Activated T-cell treated with anti-CD3 and anti-CD28 coated beads, Interleukin-2, amount 50 U/mL, for 1 hour (primary cell): ENCODE results near the gene TUBA3E.
A peak's percentile ranks its signal among the peaks of the same experiment; 100 is the strongest.
"Not testable (repeated sequence)": the region's sequence is repeated elsewhere in the genome, so short reads cannot be mapped to it uniquely, and the experiment has no call there.

Source experiments
- DNase-seq: peaks from one replicate; pipeline ENCODE4 v3.0.0-alpha.2; 2020

The TUBA3E gene

GRCh38 chr2:130190237-130190636, 8.0 kb downstream of the TUBA3E start:
- no peak for DNase-seq

- not testable (repeated sequence) for DNase-seq
These were observed 9.3 kb downstream of the TUBA3E start for GRCh38 chr2:130188958-130189357.

GRCh38 chr2:130187859-130188792, 10.1 kb downstream of the TUBA3E start:
- not testable (repeated sequence) for DNase-seq

DNA sequence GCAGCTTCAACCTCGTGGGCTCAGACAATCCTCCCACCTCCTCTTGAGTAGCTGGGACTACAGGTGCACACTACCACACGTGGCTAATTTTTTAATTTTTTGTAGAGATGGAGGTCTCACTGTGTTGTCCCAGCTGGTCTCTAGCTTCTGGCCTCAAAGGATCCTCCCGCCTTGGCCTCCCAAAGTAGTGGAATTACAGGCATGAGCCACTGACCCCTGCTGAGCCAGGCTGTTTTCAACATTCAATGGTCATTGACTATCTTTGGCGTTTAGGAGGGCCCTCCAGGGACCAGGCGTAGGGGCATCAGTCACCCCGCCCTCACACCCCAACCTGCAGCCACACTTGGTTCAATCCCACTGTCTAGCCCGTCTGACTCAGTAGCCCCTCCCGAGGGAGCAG, 11.0 kb downstream of the TUBA3E start:
- DNase-seq, result no peak

- DNase-seq, result no peak
These were observed 11.8 kb downstream of the TUBA3E start for GRCh38 chr2:130186391-130186790.

DNA sequence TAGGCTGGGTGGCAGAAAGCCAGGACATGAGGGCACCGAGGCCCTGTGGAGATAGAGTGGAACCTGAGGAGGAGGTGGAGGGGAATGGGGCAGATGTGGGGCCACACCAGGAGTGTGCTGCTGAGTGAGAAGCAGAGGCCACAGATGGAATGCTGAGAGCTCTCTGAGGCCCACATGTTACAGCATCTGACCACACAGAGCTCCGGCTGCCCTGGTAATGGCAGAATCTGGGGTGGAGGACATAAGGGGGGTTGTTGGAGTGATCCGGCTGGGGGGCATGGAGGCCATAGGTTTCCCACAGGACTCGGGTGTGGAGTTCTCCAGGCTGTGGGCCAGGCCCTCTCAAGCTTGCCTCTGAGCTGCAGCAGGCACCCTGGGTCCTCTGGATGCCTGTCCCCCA, 12.3 kb downstream of the TUBA3E start:
- no peak for DNase-seq

DNA sequence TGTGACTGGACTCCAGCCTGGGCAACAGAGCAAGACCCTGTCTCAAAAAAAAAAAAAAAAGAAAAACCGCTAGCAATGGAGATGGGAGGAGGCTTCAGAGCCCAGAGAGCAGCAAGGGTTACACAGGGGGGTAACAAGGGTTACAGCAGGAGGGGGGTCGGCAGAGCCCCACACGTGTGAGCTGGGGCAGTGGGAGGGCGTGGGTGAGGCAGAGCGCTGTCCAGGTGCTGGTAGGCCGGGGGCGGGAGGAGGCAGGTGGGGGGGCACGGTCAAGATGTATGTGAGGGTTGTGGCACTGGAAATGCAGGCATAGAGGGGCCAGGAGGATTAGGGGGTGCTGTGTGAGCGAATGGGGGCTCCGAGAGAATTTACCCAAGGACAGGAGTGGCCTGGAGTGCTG, 12.8 kb downstream of the TUBA3E start:
- DNase-seq, result no peak

- DNase-seq, result no peak
These were observed 14.5 kb downstream of the TUBA3E start for GRCh38 chr2:130183512-130184373.

GRCh38 chr2:130182826-130183511, 15.3 kb downstream of the TUBA3E start:
- DNase-seq, result peak; percentile 32

- peak; percentile 91 for DNase-seq
These were observed 16.2 kb downstream of the TUBA3E start, which contains the start of gene MZT2B for GRCh38 chr2:130181880-130182682. MZT2B (plus strand) TSS chr2:130182262; CDS start chr2:130182283, 21 bp downstream.

DNA sequence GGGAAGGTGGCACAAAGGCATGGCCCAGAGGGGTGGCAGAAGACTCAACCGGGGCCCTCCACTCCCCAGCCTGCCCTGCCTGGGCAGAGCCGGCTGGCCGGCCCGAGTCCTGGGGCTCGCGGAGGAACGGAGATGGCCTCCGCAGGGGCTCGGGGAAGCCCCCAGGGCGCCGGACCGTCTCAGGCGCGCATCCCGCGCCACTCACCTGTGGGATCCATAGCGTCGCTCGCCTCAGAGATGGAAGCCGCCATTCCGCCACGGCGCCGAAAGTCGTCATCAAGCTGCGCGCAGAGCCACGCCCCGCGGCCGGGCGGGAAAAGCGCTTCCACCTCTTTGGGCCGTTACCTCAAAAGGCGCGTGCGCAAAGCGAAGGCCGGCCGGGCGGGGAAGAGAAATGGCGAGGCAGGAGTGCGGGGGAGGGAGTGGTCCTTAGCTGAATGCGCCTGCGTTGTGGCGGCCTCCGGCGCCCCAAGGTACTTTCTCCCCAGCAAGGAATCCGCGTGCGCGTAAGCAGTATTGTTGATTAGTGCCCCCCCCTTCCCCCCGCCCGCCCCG, 16.8 kb downstream of the TUBA3E start, which contains the start of gene SMPD4:
Gene SMPD4 (minus strand): TSS at position 278 of the 555 bp plus-strand sequence. CDS start 5,010 bp downstream, outside the sequence.
- DNase-seq, result peak; percentile 99

DNA sequence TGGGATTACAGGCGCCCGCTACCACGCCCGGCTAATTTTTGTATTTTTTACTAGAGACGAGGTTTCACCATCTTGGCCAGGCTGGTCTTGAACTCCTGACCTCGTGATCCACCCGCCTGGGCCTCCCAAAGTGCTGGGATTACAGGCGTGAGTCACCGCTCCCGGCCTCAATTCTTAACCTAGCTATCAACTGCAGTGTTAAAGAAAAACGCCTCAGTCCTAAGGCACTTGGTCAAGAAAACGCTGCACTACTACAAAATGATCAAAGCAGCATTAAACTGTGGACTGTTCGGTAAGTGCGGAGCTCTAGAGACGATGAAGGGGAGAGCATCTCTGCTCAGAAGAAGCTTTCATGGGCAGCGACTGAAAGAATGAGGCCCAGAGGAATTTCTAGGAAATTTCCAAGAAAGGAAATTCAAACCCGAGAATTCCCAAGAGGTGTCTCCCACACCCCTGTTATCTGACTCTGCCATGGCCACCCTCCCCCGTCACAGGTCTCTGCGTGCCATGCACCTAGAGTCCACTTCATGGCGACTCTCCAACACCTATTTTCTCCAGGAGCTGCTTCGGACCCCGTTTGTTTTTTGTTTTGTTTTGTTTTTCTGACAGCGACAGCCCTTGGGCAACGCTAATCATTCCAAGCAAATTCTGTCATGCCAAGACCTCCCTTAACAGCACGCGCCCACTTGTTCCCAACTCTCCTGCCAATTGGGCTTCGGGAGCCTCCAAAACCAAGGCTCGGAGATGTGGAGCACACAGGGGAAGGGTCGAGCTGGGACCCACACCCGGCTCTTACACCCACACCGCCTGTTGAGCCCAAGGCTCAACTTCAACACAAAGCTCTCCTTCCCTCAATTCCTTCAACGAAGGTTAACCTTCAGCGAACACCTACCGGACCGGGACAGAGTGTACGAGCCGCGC, 17.6 kb downstream of the TUBA3E start:
- DNase-seq, result not testable (repeated sequence)

- DNase-seq, result not testable (repeated sequence)
These were observed 23.4 kb downstream of the TUBA3E start for GRCh38 chr2:130174866-130175265.

GRCh38 chr2:130169896-130170295, 28.3 kb downstream of the TUBA3E start:
- DNase-seq, result no peak

DNA sequence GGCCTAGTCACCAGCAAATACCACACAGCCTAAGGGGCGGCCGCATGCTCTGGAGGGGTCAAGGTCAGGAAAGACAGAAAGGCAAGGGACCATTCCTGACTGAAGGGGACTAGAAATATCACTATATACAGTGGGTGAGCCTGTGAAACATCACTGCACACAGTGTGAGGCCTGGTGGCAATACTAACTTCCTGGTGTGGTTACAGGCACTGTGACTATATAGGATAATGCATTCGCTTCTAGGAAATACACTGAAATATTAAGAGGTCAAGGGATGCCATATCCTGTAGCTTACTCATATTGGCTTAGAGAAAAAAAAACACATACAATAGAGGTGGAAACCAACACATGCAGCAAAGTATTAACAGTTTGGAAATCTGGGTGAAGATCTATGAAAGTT, 29.1 kb downstream of the TUBA3E start:
- DNase-seq, result not testable (repeated sequence)

- not testable (repeated sequence) for DNase-seq
These were observed 31.6 kb downstream of the TUBA3E start for GRCh38 chr2:130166611-130167010.

DNA sequence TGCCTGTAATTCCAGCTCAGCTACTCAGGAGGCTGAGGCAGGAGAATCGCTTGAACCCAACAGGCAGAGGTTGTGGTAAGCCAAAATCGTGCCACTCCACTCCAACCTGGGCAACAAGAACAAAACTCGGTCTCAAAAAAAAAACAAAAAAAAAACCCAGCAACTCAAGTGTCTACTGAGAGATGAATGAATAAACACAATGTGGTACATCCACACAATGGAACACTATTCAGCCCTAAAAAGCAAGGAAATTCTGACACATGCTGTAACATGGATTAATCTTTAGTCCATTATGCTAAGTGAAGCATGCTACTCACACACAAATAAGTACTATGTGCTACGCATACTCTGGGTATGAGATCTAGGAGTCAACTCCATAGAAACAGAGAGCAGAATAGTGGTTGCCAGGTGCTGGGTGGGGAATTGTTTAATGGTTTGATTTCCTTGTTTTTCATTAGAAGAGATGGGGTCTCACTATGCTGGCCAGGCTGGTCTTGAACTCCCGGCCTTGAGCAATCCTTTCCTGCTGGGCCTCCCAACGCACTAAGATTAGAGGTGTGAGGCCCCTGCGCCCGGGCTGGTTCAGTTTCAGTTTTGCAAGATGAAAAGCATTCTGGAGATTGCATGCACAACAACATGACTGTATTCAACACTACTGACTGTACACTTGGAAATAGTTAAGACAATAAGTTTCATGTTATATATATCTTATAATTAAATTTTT, 32.8 kb downstream of the TUBA3E start:
- no peak for DNase-seq

DNA sequence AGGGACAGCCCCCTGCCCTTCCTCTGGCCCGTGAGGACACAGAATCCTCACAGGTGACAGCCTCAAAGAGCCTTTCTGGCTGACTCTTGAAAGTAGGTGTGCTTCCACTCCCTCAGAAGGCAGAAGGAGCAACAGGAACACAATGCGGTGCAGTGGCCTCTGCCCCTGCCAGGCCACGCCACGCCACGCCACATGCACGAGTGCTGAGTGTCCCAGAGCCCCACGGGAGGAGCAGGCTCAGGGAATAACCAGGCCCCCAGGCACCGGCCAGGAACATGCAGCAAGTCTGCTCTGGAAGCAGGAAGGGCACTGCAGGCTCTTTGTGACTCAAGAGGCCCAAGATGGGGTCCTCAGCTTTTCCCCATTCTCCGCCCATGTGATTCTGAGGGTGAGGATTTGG, 35.3 kb downstream of the TUBA3E start:
- DNase-seq, result no peak

GRCh38 chr2:130162486-130162885, 35.8 kb downstream of the TUBA3E start:
- not testable (repeated sequence) for DNase-seq
